Tibial nerve (tissue), 3 donors: Measurements from ENCODE around the gene SIVA1.

Source experiments
- POLR2A ChIP-seq, 2 donors: fragments of 450-650 bp; IDR thresholded peaks; one replicate each; pipeline ENCODE4 v1.6.1; 2017; ENCODE audit warnings: antibody characterized with exemption in 2 of 2, mild to moderate bottlenecking in 2 of 2, moderate library complexity in 2 of 2
- TF ChIP-seq, protein P1 (sequence below), 5 experiments: fragments of 200-600 bp in 3 of 5; fragments of 450-650 bp in 2 of 5; sonication (generic) in 3 of 5; IDR thresholded peaks; one replicate each; pipeline ENCODE4 v1.5.1; 2016 to 2019; ENCODE audit warnings: antibody characterized with exemption in 5 of 5, mild to moderate bottlenecking in 3 of 5, moderate library complexity in 2 of 5

DNA sequence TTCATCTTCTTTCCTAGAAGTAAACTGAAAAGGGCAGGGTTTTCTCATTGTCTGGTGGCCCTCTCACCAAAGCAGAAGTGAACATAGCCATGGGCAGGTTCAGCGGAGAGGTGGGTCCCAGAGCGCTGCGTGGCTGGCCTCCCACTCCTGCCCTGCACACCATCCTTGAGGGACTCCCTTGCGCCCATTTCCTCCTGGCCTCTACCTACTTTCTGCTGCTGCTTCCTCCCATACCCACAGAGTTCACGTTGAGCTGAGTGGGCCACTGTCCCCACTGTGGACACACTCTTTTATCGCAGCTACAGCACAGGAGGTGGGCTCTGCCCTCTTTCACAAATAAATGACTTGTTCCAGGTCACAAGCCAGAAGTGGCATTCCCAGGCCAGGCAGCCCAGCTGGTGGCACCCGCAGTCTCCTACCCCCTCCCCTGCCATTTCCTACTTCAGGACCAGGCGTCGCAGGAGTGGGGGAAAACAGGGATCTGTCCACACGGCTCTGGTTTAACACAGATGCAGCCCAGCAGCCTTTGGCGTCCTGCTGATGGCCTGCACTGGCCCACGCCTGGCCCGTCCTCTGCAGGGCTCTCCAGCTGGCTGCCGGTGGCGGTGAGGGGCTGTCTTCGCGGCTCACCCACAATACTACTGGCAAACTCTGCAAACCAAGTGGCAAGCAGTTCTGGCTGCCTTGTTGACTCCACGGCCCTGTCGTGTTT is 4.9 kb downstream of the SIVA1 start:
- TF ChIP-seq, protein P1, sequence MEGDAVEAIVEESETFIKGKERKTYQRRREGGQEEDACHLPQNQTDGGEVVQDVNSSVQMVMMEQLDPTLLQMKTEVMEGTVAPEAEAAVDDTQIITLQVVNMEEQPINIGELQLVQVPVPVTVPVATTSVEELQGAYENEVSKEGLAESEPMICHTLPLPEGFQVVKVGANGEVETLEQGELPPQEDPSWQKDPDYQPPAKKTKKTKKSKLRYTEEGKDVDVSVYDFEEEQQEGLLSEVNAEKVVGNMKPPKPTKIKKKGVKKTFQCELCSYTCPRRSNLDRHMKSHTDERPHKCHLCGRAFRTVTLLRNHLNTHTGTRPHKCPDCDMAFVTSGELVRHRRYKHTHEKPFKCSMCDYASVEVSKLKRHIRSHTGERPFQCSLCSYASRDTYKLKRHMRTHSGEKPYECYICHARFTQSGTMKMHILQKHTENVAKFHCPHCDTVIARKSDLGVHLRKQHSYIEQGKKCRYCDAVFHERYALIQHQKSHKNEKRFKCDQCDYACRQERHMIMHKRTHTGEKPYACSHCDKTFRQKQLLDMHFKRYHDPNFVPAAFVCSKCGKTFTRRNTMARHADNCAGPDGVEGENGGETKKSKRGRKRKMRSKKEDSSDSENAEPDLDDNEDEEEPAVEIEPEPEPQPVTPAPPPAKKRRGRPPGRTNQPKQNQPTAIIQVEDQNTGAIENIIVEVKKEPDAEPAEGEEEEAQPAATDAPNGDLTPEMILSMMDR (IDR thresholded peaks at IDR 0.05) = no peak
- TF ChIP-seq POLR2A (IDR thresholded peaks at IDR 0.05) = no peak
